Measurements from ENCODE around the gene CBFA2T2. TPM values are rescaled to one million over a fixed set of nuclear protein-coding genes. Genes with fewer than 3 reads are reported as not detected.

CBFA2T2 gene
- total and polyA plus RNA-seq, 10 of the 15 experiments (the other 5 are each of a cell fraction or from before 2014, with no cell fraction given) = 0.61 to 8.6 (median 5.5) TPM

- H3K79me2 ChIP-seq (ENCODE audit: control insufficient read depth, insufficient read depth, low read length) = peaks cover 24% of the 10 kb centered on the region
- H4K20me1 ChIP-seq (ENCODE audit: control insufficient read depth, insufficient read depth) = no peaks in the 10 kb centered on the region
- ATAC-seq (no peak), FAIRE-seq (no peak), DNase-seq (ENCODE audit: low read depth, low spot score) (no peak)
- no TSS peak for BruUV-seq (replicated peaks)
- no peaks in the 10 kb centered on the region for H3K27me3 ChIP-seq (replicated peaks in 1 of 2; ENCODE audit: control insufficient read depth in 2 of 2, insufficient read depth in 2 of 2, low read length in 1 of 2)
- no peak overlapping the region for H2AFZ ChIP-seq (ENCODE audit: control insufficient read depth, low read depth, low read length)
- no peak overlapping the region for H3K27ac ChIP-seq (ENCODE audit: control insufficient read depth, insufficient read depth)
- H3K4me3 ChIP-seq = no peak overlapping the region
- H3K4me1 ChIP-seq (ENCODE audit: control insufficient read depth, insufficient read depth, low read length) = peaks cover 34% of the 10 kb centered on the region
- TF ChIP-seq SIX5 (IDR thresholded peaks at IDR 0.05; ENCODE audit: low read depth, low read length, severe bottlenecking) (no peak), MTA3 (IDR thresholded peaks at IDR 0.05; ENCODE audit: borderline replicate concordance, low read length) (no peak), SREBF2 (IDR thresholded peaks at IDR 0.05; ENCODE audit: low read length) (no peak), ZNF622 (IDR thresholded peaks at IDR 0.05) (no peak), ASH2L (IDR thresholded peaks at IDR 0.05; ENCODE audit: borderline replicate concordance, low read depth) (no peak), RCOR1 (conservative IDR thresholded peaks at IDR 0.05; ENCODE audit: low read depth, low read length) (no peak), IKZF1 (conservative IDR thresholded peaks at IDR 0.05) (no peak), MXI1 (IDR thresholded peaks at IDR 0.05; ENCODE audit: low read depth, low read length) (no peak), NFXL1 (IDR thresholded peaks at IDR 0.05; ENCODE audit: borderline replicate concordance) (no peak), MYC (IDR thresholded peaks at IDR 0.05; ENCODE audit: insufficient read depth, insufficient read length, insufficient replicate concordance, low read length, severe bottlenecking) (no peak), FOS (IDR thresholded peaks at IDR 0.05; ENCODE audit: borderline replicate concordance, extremely low read depth, insufficient read length) (no peak), TBL1XR1 (IDR thresholded peaks at IDR 0.05; ENCODE audit: low read depth, low read length) (no peak), ZNF687 (IDR thresholded peaks at IDR 0.05) (no peak), ZBTB33 (IDR thresholded peaks at IDR 0.05) (no peak), IRF3 (IDR thresholded peaks at IDR 0.05) (no peak), BACH1 (IDR thresholded peaks at IDR 0.05; ENCODE audit: borderline replicate concordance) (no peak)
- 98% methylated on average over 15 of the region's 15 CpGs for WGBS (ENCODE audit: insufficient coverage, insufficient replicate concordance, low lambda C conversion rate, missing lambda C conversion rate)
- intact Hi-C loops (cut with micrococcal nuclease; ENCODE audit: unreplicated experiment) (no loop called here), in situ Hi-C loops (cut with MboI) (no loop called here)
- no peak overlapping the region for H3K9ac ChIP-seq (ENCODE audit: control insufficient read depth, insufficient read depth, low read length)
- ChIA-PET POLR2A (interaction anchor here (0.6 kb wide), 1 partner anchor 49 kb away, joined by 3 read pairs; no protein-coding TSS in a partner anchor), SMC1A (ENCODE audit: uncharacterized antibody, unreplicated experiment) (interaction anchor here (0.6 kb wide), 1 partner anchor 59 kb away, joined by 3 read pairs; no protein-coding TSS in a partner anchor), CTCF (interaction anchor here (0.9 kb wide), 1 partner anchor 12 kb away, joined by 3 read pairs; the partner anchor contains the start of gene ACTL10), RAD21 (ENCODE audit: unreplicated experiment) (interaction anchor here (1.6 kb wide), 1 partner anchor 9 kb away, joined by 3 read pairs; no protein-coding TSS in a partner anchor)
- no peak overlapping the region for H3K4me2 ChIP-seq (ENCODE audit: control insufficient read depth, insufficient read depth)
- H3K36me3 ChIP-seq (ENCODE audit: control insufficient read depth in 2 of 2, insufficient read depth in 2 of 2, low read length in 1 of 2) = peaks cover 0 to 5% of the 10 kb centered on the region in 2 experiments; a peak in 3 of 4 replicates
- no peaks in the 10 kb centered on the region for H3K9me3 ChIP-seq (replicated peaks; ENCODE audit: control insufficient read depth, insufficient read depth, low read length)
Observed at GRCh38 chr20:33677991-33678702, 188.3 kb downstream of the CBFA2T2 start.
